HepG2 (cell line): ENCODE measurements around the gene RBMXL2. TPM values are rescaled to one million over a fixed set of nuclear protein-coding genes. Genes with fewer than 3 reads are reported as not detected.

ENCODE experiments used
- ATAC-seq: fragments of 200-7000 bp; cut with Tn5 transposase; 3 replicates; pipeline ENCODE4 v1.9.1; 2020; ENCODE audit warnings: mild to moderate bottlenecking, moderate library complexity
- BruUV-seq: library from RNA; stranded (reverse); fragments of 400-500 nt; replicated peaks from 2 replicates; lab custom pipeline; 2021; lab: Mats Ljungman, UMichigan
- CTCF ChIA-PET: fragments of 300-600 bp; formaldehyde crosslinking; extraction: SDS; loops from one replicate; lab custom pipeline; 2021; ENCODE audit warnings: low total read pairs, inconsistent platforms, low intra/inter-chr PET ratio; lab: Yijun Ruan, JAX
- POLR2A ChIA-PET: fragments of 350-600 bp; sonication (Branson Sonifier 250); formaldehyde crosslinking; loops from one replicate; lab custom pipeline; 2020; ENCODE audit warnings: antibody characterized with exemption, inconsistent platforms; lab: Yijun Ruan, JAX
- DNase-seq: peaks from one replicate; pipeline ENCODE4 v3.0.0-alpha.2; 2015; ENCODE audit warnings: low spot score
- FAIRE-seq: peaks from 3 replicates; lab custom pipeline; 2011; peaks lifted over from hg19 to GRCh38; lab: Jason Lieb, UNC
- H2AFZ ChIP-seq: one replicate; pipeline ENCODE4 v1.6.1; 2011; ENCODE audit warnings: low read length, inconsistent platforms
- H3K27ac ChIP-seq: fragments of 300-600 bp; 3 replicates; pipeline ENCODE4 v1.8.0; 2011; ENCODE audit warnings: mixed run types, mild to moderate bottlenecking, mixed read lengths, low read length, inconsistent platforms; ENCODE audit not compliant: insufficient read depth; ENCODE audit errors: extremely low read length
- H3K27me3 ChIP-seq, 2 experiments: fragments of 200-600 bp in 1 of 2; 2 replicates in 1 of 2; 3 replicates in 1 of 2; pipeline versions ENCODE4 v1.6.0 to v1.8.0; 2011; ENCODE audit warnings: low read length in 2 of 2, mild to moderate bottlenecking in 2 of 2, moderate library complexity in 2 of 2, inconsistent platforms in 1 of 2; ENCODE audit not compliant: insufficient read depth in 2 of 2, control insufficient read depth in 1 of 2
- H3K36me3 ChIP-seq, 2 experiments: fragments of 200-600 bp in 1 of 2; replicated peaks in 1 of 2; 2 replicates in 1 of 2; 3 replicates in 1 of 2; pipeline versions ENCODE4 v1.5.1 to v1.8.0; 2011; ENCODE audit warnings: low read length in 2 of 2, inconsistent platforms in 1 of 2; ENCODE audit not compliant: insufficient read depth in 2 of 2, control insufficient read depth in 1 of 2
- H3K4me1 ChIP-seq: 2 replicates; pipeline ENCODE4 v1.5.1; 2012; ENCODE audit warnings: low read length, inconsistent platforms; ENCODE audit not compliant: insufficient read depth
- H3K4me2 ChIP-seq: 2 replicates; pipeline ENCODE4 v1.6.0; 2011; ENCODE audit warnings: low read depth, low read length, inconsistent platforms
- H3K4me3 ChIP-seq, 3 experiments: fragments of 200-600 bp in 1 of 3; sonication (generic), shearing (Covaris generic) in 1 of 3; replicated peaks in 1 of 3; 2 replicates each; pipeline ENCODE4 v1.5.1; 2011 to 2016; ENCODE audit warnings: low read length in 3 of 3, inconsistent platforms in 2 of 3, low read depth in 2 of 3, mild to moderate bottlenecking in 2 of 3, control low read depth in 1 of 3, mixed read lengths in 1 of 3; ENCODE audit not compliant: insufficient read depth in 1 of 3
- H3K79me2 ChIP-seq: one replicate; pipeline ENCODE4 v1.6.1; 2011; ENCODE audit warnings: low read length, inconsistent platforms; ENCODE audit not compliant: insufficient read depth
- H3K9ac ChIP-seq: 2 replicates; pipeline ENCODE4 v1.6.0; 2011; ENCODE audit warnings: mild to moderate bottlenecking, low read depth, low read length, inconsistent platforms; ENCODE audit not compliant: insufficient read depth
- H3K9me3 ChIP-seq: 2 replicates; pipeline ENCODE4 v1.5.1; 2012; ENCODE audit warnings: mild to moderate bottlenecking, low read length
- H4K20me1 ChIP-seq: 2 replicates; pipeline ENCODE4 v1.6.0; 2011; ENCODE audit warnings: inconsistent platforms, mild to moderate bottlenecking, low read length, moderate library complexity; ENCODE audit not compliant: insufficient read depth
- ATF1 ChIP-seq: IDR thresholded peaks from 2 replicates; pipeline ENCODE4 v1.6.1; 2016; ENCODE audit warnings: mild to moderate bottlenecking, control low read depth
- BCLAF1 ChIP-seq: fragments of 450-650 bp; IDR thresholded peaks from 2 replicates; pipeline ENCODE4 v1.6.1; 2017; ENCODE audit warnings: mild to moderate bottlenecking
- CREBL2 ChIP-seq: sonication (generic); formaldehyde crosslinking; IDR thresholded peaks from 2 replicates; pipeline ENCODE4 v1.8.1; 2023; ENCODE audit warnings: missing genetic modification reagents, mild to moderate bottlenecking, borderline replicate concordance
- HIC2 ChIP-seq: sonication (generic); formaldehyde crosslinking; IDR thresholded peaks from 2 replicates; pipeline ENCODE4 v1.9.0; 2022; ENCODE audit warnings: low read depth, missing genetic modification reagents
- MTF2 ChIP-seq: sonication (generic); formaldehyde crosslinking; IDR thresholded peaks from 2 replicates; pipeline ENCODE4 v1.5.0; 2020; ENCODE audit warnings: missing genetic modification reagents, borderline replicate concordance
- MYNN ChIP-seq: sonication (generic); formaldehyde crosslinking; IDR thresholded peaks from 2 replicates; pipeline ENCODE4 v1.4.0; 2020; ENCODE audit warnings: mild to moderate bottlenecking, low read depth, missing genetic modification reagents
- PHB2 ChIP-seq: fragments of 450-650 bp; IDR thresholded peaks from 2 replicates; pipeline ENCODE4 v1.6.1; 2018; ENCODE audit not compliant: partially characterized antibody
- REPIN1 ChIP-seq: sonication (generic); formaldehyde crosslinking; IDR thresholded peaks from 2 replicates; pipeline ENCODE4 v1.8.0; 2022; ENCODE audit warnings: missing genetic modification reagents, low read depth, mild to moderate bottlenecking, borderline replicate concordance
- SMAD3 ChIP-seq: sonication (generic); formaldehyde crosslinking; IDR thresholded peaks from 2 replicates; pipeline ENCODE4 v1.4.0; 2020; ENCODE audit warnings: missing genetic modification reagents
- ZBTB8A ChIP-seq: sonication (generic); formaldehyde crosslinking; IDR thresholded peaks from 2 replicates; pipeline ENCODE4 v1.4.0; 2020; ENCODE audit warnings: mild to moderate bottlenecking, low read depth, missing genetic modification reagents, borderline replicate concordance
- ZFAT ChIP-seq: sonication (generic); formaldehyde crosslinking; conservative IDR thresholded peaks from 2 replicates; pipeline ENCODE4 v1.8.1; 2023; ENCODE audit warnings: missing genetic modification reagents, inconsistent platforms
- ZFP1 ChIP-seq: IDR thresholded peaks from 2 replicates; pipeline ENCODE4 v1.6.1; 2016
- ZNF350 ChIP-seq: sonication (generic); formaldehyde crosslinking; IDR thresholded peaks from 2 replicates; pipeline ENCODE4 v1.4.0; 2020; ENCODE audit warnings: mild to moderate bottlenecking, low read depth, missing genetic modification reagents, borderline replicate concordance
- ZNF737 ChIP-seq: sonication (generic); formaldehyde crosslinking; IDR thresholded peaks from 2 replicates; pipeline ENCODE4 v1.5.0; 2020; ENCODE audit warnings: missing genetic modification reagents, mild to moderate bottlenecking, borderline replicate concordance
- WGBS: methylation state at CpG from one replicate; pipeline ENCODE4 v1.1.6; 2017; ENCODE audit warnings: low lambda C conversion rate; 5-methylcytosine and 5-hydroxymethylcytosine counted together
- in situ Hi-C: cut with HindIII; loops from 2 replicates; pipeline ENCODE4 v1.10.0; 2017; ENCODE audit warnings: low pct_unique_long_range_greater_than_20kb; ENCODE audit not compliant: extremely low pct_ligation_motif_present
- intact Hi-C: fragments of 100-400 bp; cut with micrococcal nuclease; formaldehyde crosslinking; loops from one replicate; pipeline ENCODE4 v1.10.0; 2022; ENCODE audit not compliant: unreplicated experiment
- polyA plus RNA-seq, 8 experiments: library from polyadenylated mRNA; depleted of rRNA in 3 of 8; stranded (reverse) in 7 of 8; unstranded in 1 of 8; fragments of >200 nt; fragmentation: Illumina TruSeq in 4 of 8; extraction: Trizol in 4 of 8; gene quantifications; 2 replicates each; pipeline versions ENCODE4 v1.2.1 to v1.2.3, GENCODE V29; 2011 to 2016; ENCODE audit warnings: low read depth in 4 of 8, missing spikeins in 1 of 8, mixed read lengths in 1 of 8; ENCODE audit not compliant: insufficient read depth in 1 of 8
- total RNA-seq, 5 experiments: library from RNA; depleted of rRNA; stranded (reverse); fragments of >200 nt; fragmentation: Illumina TruSeq; extraction: Trizol; gene quantifications; 2 replicates each; pipeline ENCODE4 v1.2.3, GENCODE V29; 2016; ENCODE audit warnings: low read depth in 1 of 5
- TF ChIP-seq, protein P1 (sequence below): sonication (generic); formaldehyde crosslinking; IDR thresholded peaks from 2 replicates; pipeline ENCODE4 v1.4.0; 2020; ENCODE audit warnings: missing genetic modification reagents
- TF ChIP-seq, protein P2 (sequence below): sonication (generic); formaldehyde crosslinking; conservative IDR thresholded peaks from 2 replicates; pipeline ENCODE4 v1.8.0; 2022; ENCODE audit warnings: missing genetic modification reagents

The RBMXL2 gene
- total and polyA plus RNA-seq, 2 of the 13 experiments (the other 11 are each of a cell fraction or from before 2014, with no cell fraction given), result not detected

GRCh38 chr11:7079545-7080135 lies 9.2 kb upstream of the RBMXL2 start (continued):
- TF ChIP-seq BCLAF1, result no peak
- no peak for TF ChIP-seq ZNF350 (CRISPR knock-in tag)
- TF ChIP-seq, protein P1, sequence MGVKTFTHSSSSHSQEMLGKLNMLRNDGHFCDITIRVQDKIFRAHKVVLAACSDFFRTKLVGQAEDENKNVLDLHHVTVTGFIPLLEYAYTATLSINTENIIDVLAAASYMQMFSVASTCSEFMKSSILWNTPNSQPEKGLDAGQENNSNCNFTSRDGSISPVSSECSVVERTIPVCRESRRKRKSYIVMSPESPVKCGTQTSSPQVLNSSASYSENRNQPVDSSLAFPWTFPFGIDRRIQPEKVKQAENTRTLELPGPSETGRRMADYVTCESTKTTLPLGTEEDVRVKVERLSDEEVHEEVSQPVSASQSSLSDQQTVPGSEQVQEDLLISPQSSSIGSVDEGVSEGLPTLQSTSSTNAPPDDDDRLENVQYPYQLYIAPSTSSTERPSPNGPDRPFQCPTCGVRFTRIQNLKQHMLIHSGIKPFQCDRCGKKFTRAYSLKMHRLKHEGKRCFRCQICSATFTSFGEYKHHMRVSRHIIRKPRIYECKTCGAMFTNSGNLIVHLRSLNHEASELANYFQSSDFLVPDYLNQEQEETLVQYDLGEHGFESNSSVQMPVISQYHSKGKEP (CRISPR knock-in tag), result no peak
- TF ChIP-seq ZFAT (CRISPR knock-in tag), result no peak
- no peak for TF ChIP-seq ZFP1

DNA sequence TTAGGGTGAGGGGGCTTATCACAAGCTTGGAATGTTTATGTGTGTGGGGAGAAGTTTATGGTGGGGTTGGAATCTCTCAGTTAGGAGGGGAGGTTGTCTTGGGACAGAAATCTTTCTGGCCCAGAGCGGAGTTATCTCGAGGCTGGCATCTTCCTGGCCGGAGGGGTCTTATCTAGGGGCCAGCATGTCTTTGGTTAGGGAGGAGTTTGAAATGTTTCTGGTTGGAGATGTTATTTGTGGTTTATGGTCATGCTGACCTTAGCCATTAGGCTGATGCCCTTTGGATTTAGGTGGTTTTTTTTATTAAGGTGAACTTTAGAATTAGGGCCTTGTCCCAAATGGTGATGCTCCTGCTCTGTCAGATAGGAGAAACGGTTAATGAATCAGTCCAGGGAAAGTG lies 7.9 kb upstream of the RBMXL2 start:
- 10% methylated on average over 4 of the region's 4 CpGs for WGBS
- H3K9me3 ChIP-seq, result no peaks in the 10 kb centered on the region
- H3K4me1 ChIP-seq, result no peaks in the 10 kb centered on the region
- in situ Hi-C loops (no loop called here), intact Hi-C loops (no loop called here)
- H3K36me3 ChIP-seq, result no peaks in the 10 kb centered on the region
- DNase-seq, result no peak
- H4K20me1 ChIP-seq, result no peaks in the 10 kb centered on the region
- no peak for FAIRE-seq
- ChIA-PET CTCF (no interaction called here), POLR2A (no interaction called here)
- no peak overlapping the region for H3K4me2 ChIP-seq
- BruUV-seq, result no TSS peak
- H3K9ac ChIP-seq, result no peak overlapping the region
- H2AFZ ChIP-seq, result no peak overlapping the region
- no peaks in the 10 kb centered on the region for H3K79me2 ChIP-seq
- H3K27ac ChIP-seq, result no peak overlapping the region
- H3K27me3 ChIP-seq, result no peaks in the 10 kb centered on the region
- no peak for ATAC-seq
- H3K4me3 ChIP-seq, result no peak overlapping the region
- no peak for TF ChIP-seq ZBTB8A (CRISPR knock-in tag)
- no peak for TF ChIP-seq SMAD3 (CRISPR knock-in tag)
- no peak for TF ChIP-seq ZNF737 (CRISPR knock-in tag)
- no peak for TF ChIP-seq ATF1 (CRISPR knock-in tag)
- TF ChIP-seq MTF2 (CRISPR knock-in tag), result no peak
- TF ChIP-seq, protein P2, sequence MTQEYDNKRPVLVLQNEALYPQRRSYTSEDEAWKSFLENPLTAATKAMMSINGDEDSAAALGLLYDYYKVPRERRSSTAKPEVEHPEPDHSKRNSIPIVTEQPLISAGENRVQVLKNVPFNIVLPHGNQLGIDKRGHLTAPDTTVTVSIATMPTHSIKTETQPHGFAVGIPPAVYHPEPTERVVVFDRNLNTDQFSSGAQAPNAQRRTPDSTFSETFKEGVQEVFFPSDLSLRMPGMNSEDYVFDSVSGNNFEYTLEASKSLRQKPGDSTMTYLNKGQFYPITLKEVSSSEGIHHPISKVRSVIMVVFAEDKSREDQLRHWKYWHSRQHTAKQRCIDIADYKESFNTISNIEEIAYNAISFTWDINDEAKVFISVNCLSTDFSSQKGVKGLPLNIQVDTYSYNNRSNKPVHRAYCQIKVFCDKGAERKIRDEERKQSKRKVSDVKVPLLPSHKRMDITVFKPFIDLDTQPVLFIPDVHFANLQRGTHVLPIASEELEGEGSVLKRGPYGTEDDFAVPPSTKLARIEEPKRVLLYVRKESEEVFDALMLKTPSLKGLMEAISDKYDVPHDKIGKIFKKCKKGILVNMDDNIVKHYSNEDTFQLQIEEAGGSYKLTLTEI, result no peak
- no peak for TF ChIP-seq PHB2
- no peak for TF ChIP-seq CREBL2 (CRISPR knock-in tag)
- TF ChIP-seq MYNN (CRISPR knock-in tag), result no peak
- no peak for TF ChIP-seq REPIN1 (CRISPR knock-in tag)
- no peak for TF ChIP-seq HIC2 (CRISPR knock-in tag)
